Measurements from ENCODE around the gene CCR9. TPM values are rescaled to one million over a fixed set of nuclear protein-coding genes. Genes with fewer than 3 reads are reported as not detected.

The CCR9 gene
- polyA plus RNA-seq, 3 donors, result not detected

- TF ChIP-seq CTCF (IDR thresholded peaks at IDR 0.05), result peak; percentile 88
- peaks cover 3% of the 10 kb centered on the region for H4K20me1 ChIP-seq (ENCODE audit: insufficient read depth, low read length)
- H3K27me3 ChIP-seq (ENCODE audit: control insufficient read depth in 2 of 2, insufficient read depth in 2 of 2, low read length in 2 of 2), result no peaks in the 10 kb centered on the region
- H3K27ac ChIP-seq (ENCODE audit: low read depth in 1 of 2, low read length in 2 of 2), result no peak overlapping the region
- no peak overlapping the region for H3K4me3 ChIP-seq (replicated peaks in 1 of 3; ENCODE audit: low read depth in 2 of 3, low read length in 3 of 3)
- no peak overlapping the region for H3K9ac ChIP-seq (ENCODE audit: insufficient read depth, low read length, poor library complexity, severe bottlenecking)
- peaks cover 67 to 71% of the 10 kb centered on the region in 2 donors for H3K36me3 Mint-ChIP-seq
- H2AFZ ChIP-seq (ENCODE audit: insufficient read depth, low read depth, low read length, poor library complexity, severe bottlenecking), result no peak overlapping the region
- no peaks in the 10 kb centered on the region for H3K27me3 Mint-ChIP-seq (ENCODE audit: low read depth in 3 of 3)
- peaks cover 38 to 69% of the 10 kb centered on the region in 2 donors for H3K36me3 ChIP-seq (replicated peaks in 1 of 2; ENCODE audit: control insufficient read depth in 1 of 2, insufficient read depth in 2 of 2, low read length in 2 of 2)
- no peaks in the 10 kb centered on the region for H3K9me3 Mint-ChIP-seq
- H3K4me3 Mint-ChIP-seq, result no peak overlapping the region
- H3K4me1 ChIP-seq (ENCODE audit: control insufficient read depth in 1 of 2, insufficient read depth in 2 of 2, low read length in 2 of 2), result peaks cover 0 to 2% of the 10 kb centered on the region in 2 donors
- 0% methylated on average over 2 of the region's 4 CpGs for WGBS (ENCODE audit: insufficient coverage)
- no peaks in the 10 kb centered on the region for H3K79me2 ChIP-seq (ENCODE audit: insufficient read depth, low read length)
- H3K4me2 ChIP-seq (replicated peaks; ENCODE audit: extremely low read depth, low read length, poor library complexity, severe bottlenecking), result no peak overlapping the region
- DNase-seq, result peak; percentile 77 to 85 (median 85)
- H3K9me3 ChIP-seq (replicated peaks in 1 of 2; ENCODE audit: control insufficient read depth in 1 of 2, insufficient read depth in 1 of 2, low read length in 2 of 2), result no peaks in the 10 kb centered on the region
- peaks cover 4% of the 10 kb centered on the region for H3K4me1 Mint-ChIP-seq
- H3K27ac Mint-ChIP-seq, result no peak overlapping the region
- intact Hi-C loops (cut with micrococcal nuclease), result loop anchor here (2.0 to 10.0 kb wide), 5 partner anchors 138 to 506 kb away; no protein-coding TSS in a partner anchor
These were observed 52.5 kb downstream of the CCR9 start for GRCh38 chr3:45938864-45939263.

- no peak overlapping the region for H3K9ac ChIP-seq (ENCODE audit: insufficient read depth, low read length, poor library complexity, severe bottlenecking)
- no peaks in the 10 kb centered on the region for H3K79me2 ChIP-seq (ENCODE audit: insufficient read depth, low read length)
- no peak overlapping the region for H2AFZ ChIP-seq (ENCODE audit: insufficient read depth, low read depth, low read length, poor library complexity, severe bottlenecking)
- Mint-ChIP-seq H3K4me1 (peaks cover 4% of the 10 kb centered on the region), H3K4me3 (no peak overlapping the region), H3K27me3 (ENCODE audit: low read depth in 3 of 3) (no peaks in the 10 kb centered on the region), H3K9me3 (no peaks in the 10 kb centered on the region), H3K36me3 (peaks cover 63 to 66% of the 10 kb centered on the region in 2 donors), H3K27ac (peak overlapping the region in 1 of 7 donors; percentile 11)
- H3K27ac ChIP-seq (ENCODE audit: low read depth in 1 of 2, low read length in 2 of 2), result no peak overlapping the region
- peak in 2 of 3 donors; percentile 1 to 56 for DNase-seq
- H3K9me3 ChIP-seq (replicated peaks in 1 of 2; ENCODE audit: control insufficient read depth in 1 of 2, insufficient read depth in 1 of 2, low read length in 2 of 2), result no peaks in the 10 kb centered on the region
- peaks cover 3% of the 10 kb centered on the region for H4K20me1 ChIP-seq (ENCODE audit: insufficient read depth, low read length)
- peaks cover 34 to 65% of the 10 kb centered on the region in 2 donors for H3K36me3 ChIP-seq (replicated peaks in 1 of 2; ENCODE audit: control insufficient read depth in 1 of 2, insufficient read depth in 2 of 2, low read length in 2 of 2)
- H3K4me1 ChIP-seq (ENCODE audit: control insufficient read depth in 1 of 2, insufficient read depth in 2 of 2, low read length in 2 of 2), result peaks cover 0 to 2% of the 10 kb centered on the region in 2 donors
- no peak overlapping the region for H3K4me2 ChIP-seq (replicated peaks; ENCODE audit: extremely low read depth, low read length, poor library complexity, severe bottlenecking)
- intact Hi-C loops (cut with micrococcal nuclease), result loop anchor here (2.0 to 10.0 kb wide), 5 partner anchors 137 to 505 kb away; no protein-coding TSS in a partner anchor
- WGBS (ENCODE audit: insufficient coverage), result 70% methylated on average over 2 of the region's 5 CpGs
- no peak for TF ChIP-seq CTCF (IDR thresholded peaks at IDR 0.05)
- H3K27me3 ChIP-seq (ENCODE audit: control insufficient read depth in 2 of 2, insufficient read depth in 2 of 2, low read length in 2 of 2), result no peaks in the 10 kb centered on the region
- H3K4me3 ChIP-seq (replicated peaks in 1 of 3; ENCODE audit: low read depth in 2 of 3, low read length in 3 of 3), result no peak overlapping the region
These were observed 53.0 kb downstream of the CCR9 start for GRCh38 chr3:45939341-45939771.

Data from CD14-positive monocyte (primary cell).